Kidney epithelial cell (primary cell): ENCODE results near the gene MYB. TPM values are rescaled to one million over a fixed set of nuclear protein-coding genes. Genes with fewer than 3 reads are reported as not detected.

ENCODE experiments used
- DNase-seq: peaks from one replicate; pipeline ENCODE4 v3.0.0-alpha.2; 2010; ENCODE audit warnings: low read depth
- H3K27me3 ChIP-seq: 2 replicates; pipeline ENCODE4 v1.6.0; 2011; ENCODE audit warnings: low read length; ENCODE audit not compliant: control insufficient read depth, insufficient read depth
- H3K36me3 ChIP-seq: 2 replicates; pipeline ENCODE4 v1.5.1; 2011; ENCODE audit warnings: low read length; ENCODE audit not compliant: control insufficient read depth, insufficient read depth
- H3K4me3 ChIP-seq: 2 replicates; pipeline ENCODE4 v1.5.1; 2011; ENCODE audit warnings: low read depth, mild to moderate bottlenecking, control low read depth, low read length
- total RNA-seq: library from RNA; depleted of rRNA; stranded (reverse); fragments of >200 nt; gene quantifications from 2 replicates; pipeline ENCODE4 v1.2.3, GENCODE V29; 2015
- TF ChIP-seq, protein P1 (sequence below): IDR thresholded peaks from 2 replicates; pipeline ENCODE4 v1.5.1; 2011; ENCODE audit warnings: mild to moderate bottlenecking, moderate library complexity, low read length, control low read depth, inconsistent platforms; ENCODE audit not compliant: insufficient read depth, poor library complexity, severe bottlenecking

Gene MYB
- total RNA-seq, 1 donor from 2014 or later, result 1.7 TPM

DNA sequence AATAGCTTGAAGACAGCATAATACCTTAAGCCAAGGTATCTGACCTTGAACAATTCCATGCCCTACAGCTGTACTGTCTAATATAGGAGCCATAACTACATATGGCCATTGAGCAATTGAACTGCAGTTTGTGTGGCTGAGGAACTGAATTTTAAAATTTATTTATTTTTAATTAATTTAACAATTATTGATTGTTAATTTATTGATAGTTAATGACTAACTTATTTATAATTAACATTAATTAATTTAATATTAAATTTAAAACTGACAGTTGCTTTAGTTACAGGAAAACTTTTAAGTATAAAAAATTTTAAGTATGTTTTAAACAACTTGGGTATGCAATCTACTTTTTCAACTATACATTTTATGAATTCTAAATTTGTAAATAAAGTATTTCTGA, 12.3 kb upstream of the MYB start:
- Histone ChIP-seq H3K4me3 (no peak overlapping the region), H3K27me3 (no peaks in the 10 kb centered on the region), H3K36me3 (no peaks in the 10 kb centered on the region)
- DNase-seq, result no peak
- TF ChIP-seq, protein P1, sequence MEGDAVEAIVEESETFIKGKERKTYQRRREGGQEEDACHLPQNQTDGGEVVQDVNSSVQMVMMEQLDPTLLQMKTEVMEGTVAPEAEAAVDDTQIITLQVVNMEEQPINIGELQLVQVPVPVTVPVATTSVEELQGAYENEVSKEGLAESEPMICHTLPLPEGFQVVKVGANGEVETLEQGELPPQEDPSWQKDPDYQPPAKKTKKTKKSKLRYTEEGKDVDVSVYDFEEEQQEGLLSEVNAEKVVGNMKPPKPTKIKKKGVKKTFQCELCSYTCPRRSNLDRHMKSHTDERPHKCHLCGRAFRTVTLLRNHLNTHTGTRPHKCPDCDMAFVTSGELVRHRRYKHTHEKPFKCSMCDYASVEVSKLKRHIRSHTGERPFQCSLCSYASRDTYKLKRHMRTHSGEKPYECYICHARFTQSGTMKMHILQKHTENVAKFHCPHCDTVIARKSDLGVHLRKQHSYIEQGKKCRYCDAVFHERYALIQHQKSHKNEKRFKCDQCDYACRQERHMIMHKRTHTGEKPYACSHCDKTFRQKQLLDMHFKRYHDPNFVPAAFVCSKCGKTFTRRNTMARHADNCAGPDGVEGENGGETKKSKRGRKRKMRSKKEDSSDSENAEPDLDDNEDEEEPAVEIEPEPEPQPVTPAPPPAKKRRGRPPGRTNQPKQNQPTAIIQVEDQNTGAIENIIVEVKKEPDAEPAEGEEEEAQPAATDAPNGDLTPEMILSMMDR, result no peak

DNA sequence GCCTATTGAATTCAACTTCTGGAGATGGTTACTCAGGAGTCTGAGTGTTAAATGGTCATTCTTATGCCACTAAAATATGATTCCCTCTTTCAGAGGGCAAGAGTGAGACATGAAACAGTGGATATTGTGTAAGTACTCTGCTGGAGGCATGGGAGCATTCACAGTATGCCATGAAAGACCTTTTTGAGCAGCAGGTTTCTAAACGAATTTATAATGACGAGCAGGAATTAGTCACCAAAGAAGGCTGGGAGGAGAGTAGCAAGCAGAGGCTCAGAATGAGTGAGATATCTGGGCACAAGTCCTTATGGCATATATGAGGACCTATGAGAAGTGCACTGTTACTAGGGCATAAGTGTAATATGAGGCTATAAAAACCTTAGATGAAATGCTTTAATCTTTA, 10.9 kb upstream of the MYB start:
- no peaks in the 10 kb centered on the region for H3K36me3 ChIP-seq
- H3K4me3 ChIP-seq, result no peak overlapping the region
- TF ChIP-seq, protein P1, result no peak
- no peaks in the 10 kb centered on the region for H3K27me3 ChIP-seq
- no peak for DNase-seq

- TF ChIP-seq, protein P1, result no peak
- H3K36me3 ChIP-seq, result no peaks in the 10 kb centered on the region
- H3K27me3 ChIP-seq, result no peaks in the 10 kb centered on the region
- no peak for DNase-seq
- H3K4me3 ChIP-seq, result no peak overlapping the region
These were observed 10.3 kb upstream of the MYB start for GRCh38 chr6:135170849-135171248.

GRCh38 chr6:135173242-135173988, 7.7 kb upstream of the MYB start:
- no peak for DNase-seq
- Histone ChIP-seq H3K36me3 (no peaks in the 10 kb centered on the region), H3K4me3 (no peak overlapping the region), H3K27me3 (no peaks in the 10 kb centered on the region)
- TF ChIP-seq, protein P1, result no peak

DNA sequence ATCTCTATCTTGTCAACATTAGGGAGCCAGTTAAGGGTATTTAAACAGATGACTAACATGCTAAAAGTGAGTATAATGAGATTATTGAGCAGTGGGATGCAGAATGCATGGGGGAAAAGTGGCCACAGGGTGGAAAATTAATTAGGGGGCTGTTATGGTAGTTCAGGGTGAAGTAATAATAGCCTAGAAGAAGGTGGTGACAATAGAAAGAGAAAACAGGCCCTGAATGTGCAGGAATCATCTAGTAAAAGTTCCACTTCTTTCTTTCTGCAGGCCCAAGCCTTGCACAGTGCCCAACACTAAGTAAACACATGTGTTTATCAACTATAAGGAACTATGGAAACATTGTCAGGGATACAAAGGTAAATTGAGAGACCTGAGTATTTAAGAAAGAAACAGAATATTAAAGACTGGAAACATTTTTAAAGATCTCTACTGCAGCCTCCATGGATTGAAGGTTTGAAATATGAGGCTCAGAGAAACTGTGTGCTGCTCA, 7.1 kb upstream of the MYB start:
- no peaks in the 10 kb centered on the region for H3K36me3 ChIP-seq
- H3K27me3 ChIP-seq, result no peaks in the 10 kb centered on the region
- DNase-seq, result no peak
- H3K4me3 ChIP-seq, result no peak overlapping the region
- TF ChIP-seq, protein P1, result no peak

DNA sequence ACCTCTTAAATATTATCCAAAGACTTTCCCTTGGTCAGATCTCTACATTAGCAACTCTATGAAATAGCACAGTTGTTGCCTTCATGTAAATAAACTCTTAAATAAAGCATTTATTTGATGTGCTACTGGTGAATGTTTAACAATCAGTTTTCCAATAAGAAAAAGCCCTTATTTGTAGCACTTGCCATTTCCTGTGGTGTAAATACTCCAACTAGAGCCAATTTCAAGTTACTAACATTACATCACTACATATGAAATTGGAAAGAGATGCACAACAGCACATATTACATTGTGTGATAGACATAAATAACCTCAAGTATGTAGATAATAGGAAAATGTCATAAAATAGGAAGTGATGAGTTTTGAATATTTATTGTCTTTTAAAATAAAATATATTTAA, 5.0 kb upstream of the MYB start:
- TF ChIP-seq, protein P1, result no peak
- no peaks in the 10 kb centered on the region for H3K36me3 ChIP-seq
- H3K27me3 ChIP-seq, result no peaks in the 10 kb centered on the region
- H3K4me3 ChIP-seq, result no peak overlapping the region
- DNase-seq, result no peak
